Tibial artery (tissue), 4 donors: Measurements from ENCODE around the gene SEMA3C.

Experiments used
- DNase-seq, 2 donors: peaks; one replicate each; pipeline ENCODE4 v3.0.0-alpha.2; 2019
- H3K27ac ChIP-seq, 2 donors: fragments of 200-600 bp; sonication (generic) in 1 of 2; 1 replicate in 1 of 2; 2 replicates in 1 of 2; pipeline ENCODE4 v1.5.1; 2018 to 2019; ENCODE audit warnings: mild to moderate bottlenecking in 1 of 2
- H3K27me3 ChIP-seq, 2 donors: fragments of 200-600 bp; sonication (generic) in 1 of 2; one replicate each; pipeline versions ENCODE4 v1.5.1 to v1.6.0; 2016 to 2019
- H3K36me3 ChIP-seq, 3 donors: fragments of 200-600 bp; sonication (generic) in 2 of 3; one replicate each; pipeline ENCODE4 v1.5.1; 2016 to 2019; ENCODE audit warnings: mild to moderate bottlenecking in 2 of 3
- H3K4me1 ChIP-seq, 4 donors: fragments of 200-600 bp; sonication (generic) in 2 of 4; 1 replicate in 3 of 4; 2 replicates in 1 of 4; pipeline ENCODE4 v1.5.1; 2016 to 2019
- H3K4me3 ChIP-seq, 2 donors: fragments of 200-600 bp; sonication (generic) in 1 of 2; 1 replicate in 1 of 2; 2 replicates in 1 of 2; pipeline ENCODE4 v1.5.1; 2018 to 2019; ENCODE audit warnings: mild to moderate bottlenecking in 2 of 2
- H3K9me3 ChIP-seq, 3 donors: fragments of 200-600 bp; sonication (generic) in 1 of 3; one replicate each; pipeline ENCODE4 v1.5.1; 2016 to 2019
- intact Hi-C: fragments of 100-400 bp; cut with DNase I; formaldehyde crosslinking; loops from one replicate; pipeline ENCODE4 v1.15.0; 2023; ENCODE audit warnings: low total_unique reads
- TF ChIP-seq, protein P1 (sequence below), 2 experiments: fragments of 200-600 bp in 1 of 2; fragments of 450-650 bp in 1 of 2; IDR thresholded peaks; one replicate each; pipeline ENCODE4 v1.5.1; 2017 to 2019; ENCODE audit warnings: antibody characterized with exemption in 2 of 2, mild to moderate bottlenecking in 1 of 2, moderate library complexity in 1 of 2

SEMA3C gene

GRCh38 chr7:80731281-80731680, 187.6 kb downstream of the SEMA3C start:
- no peak for DNase-seq
- intact Hi-C loops = no loop called here
- Histone ChIP-seq H3K9me3 (no peaks in the 10 kb centered on the region), H3K4me1 (peaks cover 0 to 4% (median 0%) of the 10 kb centered on the region in 4 donors), H3K27me3 (no peaks in the 10 kb centered on the region), H3K4me3 (no peak overlapping the region), H3K36me3 (no peaks in the 10 kb centered on the region), H3K27ac (no peak overlapping the region)
- TF ChIP-seq, protein P1, sequence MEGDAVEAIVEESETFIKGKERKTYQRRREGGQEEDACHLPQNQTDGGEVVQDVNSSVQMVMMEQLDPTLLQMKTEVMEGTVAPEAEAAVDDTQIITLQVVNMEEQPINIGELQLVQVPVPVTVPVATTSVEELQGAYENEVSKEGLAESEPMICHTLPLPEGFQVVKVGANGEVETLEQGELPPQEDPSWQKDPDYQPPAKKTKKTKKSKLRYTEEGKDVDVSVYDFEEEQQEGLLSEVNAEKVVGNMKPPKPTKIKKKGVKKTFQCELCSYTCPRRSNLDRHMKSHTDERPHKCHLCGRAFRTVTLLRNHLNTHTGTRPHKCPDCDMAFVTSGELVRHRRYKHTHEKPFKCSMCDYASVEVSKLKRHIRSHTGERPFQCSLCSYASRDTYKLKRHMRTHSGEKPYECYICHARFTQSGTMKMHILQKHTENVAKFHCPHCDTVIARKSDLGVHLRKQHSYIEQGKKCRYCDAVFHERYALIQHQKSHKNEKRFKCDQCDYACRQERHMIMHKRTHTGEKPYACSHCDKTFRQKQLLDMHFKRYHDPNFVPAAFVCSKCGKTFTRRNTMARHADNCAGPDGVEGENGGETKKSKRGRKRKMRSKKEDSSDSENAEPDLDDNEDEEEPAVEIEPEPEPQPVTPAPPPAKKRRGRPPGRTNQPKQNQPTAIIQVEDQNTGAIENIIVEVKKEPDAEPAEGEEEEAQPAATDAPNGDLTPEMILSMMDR (IDR thresholded peaks at IDR 0.05) = no peak

GRCh38 chr7:80729591-80730320, 189.1 kb downstream of the SEMA3C start:
- no peak for DNase-seq
- TF ChIP-seq, protein P1 (IDR thresholded peaks at IDR 0.05) = no peak

DNA sequence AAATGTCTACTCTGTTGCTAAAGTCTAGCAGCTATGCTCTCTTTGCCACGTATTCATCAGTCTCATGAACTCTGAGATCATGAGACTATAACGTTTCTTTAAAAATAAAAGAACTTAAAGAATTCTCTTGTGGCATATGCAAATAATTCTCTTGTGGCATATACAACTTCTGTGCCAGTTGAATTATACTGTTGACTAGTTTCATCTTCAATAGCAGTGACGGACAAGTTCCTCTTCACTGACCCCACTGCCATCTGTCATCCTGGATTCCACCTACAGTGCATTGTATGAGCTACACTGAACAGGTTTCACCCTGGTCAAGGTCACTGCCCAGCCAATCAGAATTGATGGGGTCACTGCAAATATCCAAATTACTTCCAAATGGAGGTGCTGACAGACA, 192.2 kb downstream of the SEMA3C start:
- H3K9me3 ChIP-seq = no peaks in the 10 kb centered on the region
- intact Hi-C loops = no loop called here

More at GRCh38 chr7:80729591-80730320, 189.1 kb downstream of the SEMA3C start:
- peaks cover 0 to 4% (median 0%) of the 10 kb centered on the region in 4 donors for H3K4me1 ChIP-seq
- H3K36me3 ChIP-seq = no peaks in the 10 kb centered on the region
- H3K27ac ChIP-seq = no peak overlapping the region
- no peaks in the 10 kb centered on the region for H3K9me3 ChIP-seq
- H3K27me3 ChIP-seq = no peaks in the 10 kb centered on the region
- intact Hi-C loops = no loop called here
- no peak overlapping the region for H3K4me3 ChIP-seq

GRCh38 chr7:80725181-80725611, 193.7 kb downstream of the SEMA3C start:
- Histone ChIP-seq H3K27me3 (no peaks in the 10 kb centered on the region), H3K27ac (no peak overlapping the region)

More for the DNA sequence above, 192.2 kb downstream of the SEMA3C start:
- no peaks in the 10 kb centered on the region for H3K27me3 ChIP-seq
- TF ChIP-seq, protein P1 (IDR thresholded peaks at IDR 0.05) = no peak
- no peak for DNase-seq
- peaks cover 0 to 18% (median 13%) of the 10 kb centered on the region in 4 donors for H3K4me1 ChIP-seq
- H3K27ac ChIP-seq = no peak overlapping the region
- H3K4me3 ChIP-seq = no peak overlapping the region
- no peaks in the 10 kb centered on the region for H3K36me3 ChIP-seq

GRCh38 chr7:80724249-80724871, 194.5 kb downstream of the SEMA3C start:
- intact Hi-C loops = no loop called here
- no peak for DNase-seq
- Histone ChIP-seq H3K36me3 (no peaks in the 10 kb centered on the region), H3K27ac (peak overlapping the region in 1 of 2 donors; percentile 2), H3K27me3 (no peaks in the 10 kb centered on the region), H3K9me3 (no peaks in the 10 kb centered on the region), H3K4me1 (peaks cover 0 to 23% (median 14%) of the 10 kb centered on the region in 4 donors), H3K4me3 (no peak overlapping the region)
- TF ChIP-seq, protein P1 (IDR thresholded peaks at IDR 0.05) = no peak

More at GRCh38 chr7:80725181-80725611, 193.7 kb downstream of the SEMA3C start:
- TF ChIP-seq, protein P1 (IDR thresholded peaks at IDR 0.05) = no peak
- H3K4me3 ChIP-seq = no peak overlapping the region
- no peak for DNase-seq
- no peaks in the 10 kb centered on the region for H3K36me3 ChIP-seq
- intact Hi-C loops = no loop called here
- no peaks in the 10 kb centered on the region for H3K9me3 ChIP-seq
- peaks cover 0 to 25% (median 15%) of the 10 kb centered on the region in 4 donors for H3K4me1 ChIP-seq
